Thyroid gland (tissue), 4 donors: ENCODE data around the gene NXN.

Experiments used
- CTCF ChIP-seq, 6 experiments: fragments of 200-600 bp in 3 of 6; fragments of 450-650 bp in 3 of 6; sonication (generic) in 3 of 6; IDR thresholded peaks; one replicate each; pipeline ENCODE4 v1.5.1; 2016 to 2019; ENCODE audit warnings: antibody characterized with exemption in 6 of 6, mild to moderate bottlenecking in 2 of 6, inconsistent platforms in 1 of 6, moderate library complexity in 1 of 6
- POLR2A ChIP-seq, 2 donors: fragments of 450-650 bp; IDR thresholded peaks; one replicate each; pipeline ENCODE4 v1.6.1; 2017; ENCODE audit warnings: antibody characterized with exemption in 2 of 2, mild to moderate bottlenecking in 2 of 2, moderate library complexity in 1 of 2

DNA sequence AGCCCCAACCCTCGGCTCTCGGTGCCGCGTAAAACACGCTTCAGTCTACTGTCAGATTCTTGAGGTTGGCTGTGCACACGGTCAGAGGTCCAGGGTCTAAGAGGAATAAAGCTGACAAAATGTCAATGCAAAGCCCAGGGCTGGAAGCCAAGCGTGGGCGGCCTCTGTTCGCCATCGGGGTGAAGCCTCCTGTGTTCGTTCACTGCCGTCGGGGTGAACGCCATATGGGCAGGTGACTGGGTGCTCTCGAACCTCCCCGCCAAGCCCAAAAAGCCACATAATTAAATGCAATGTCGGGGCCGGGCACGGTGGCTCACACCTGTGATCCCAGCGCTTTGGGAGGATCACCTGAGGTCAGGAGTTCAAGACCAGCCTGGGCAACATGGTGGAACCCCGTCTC is 152.8 kb downstream of the NXN start:
- no peak for TF ChIP-seq CTCF (IDR thresholded peaks at IDR 0.05)
- no peak for TF ChIP-seq POLR2A (IDR thresholded peaks at IDR 0.05)
